PFSK-1 (cell line): ENCODE measurements around the gene DLD.

Experiments
- FOXP2 ChIP-seq: optimal IDR thresholded peaks from 2 replicates; pipeline ENCODE3; 2011; ENCODE audit warnings: borderline replicate concordance, control low read depth, inconsistent platforms; ENCODE audit not compliant: insufficient read depth; ENCODE audit errors: extremely low read length, extremely low read depth
- POLR2AphosphoS5 ChIP-seq: IDR thresholded peaks from 2 replicates; pipeline ENCODE4 v1.6.1; 2012; ENCODE audit warnings: low read depth, mild to moderate bottlenecking, control low read depth, low read length, moderate library complexity
- SIN3A ChIP-seq: IDR thresholded peaks from 2 replicates; pipeline ENCODE4 v1.6.1; 2012; ENCODE audit warnings: mild to moderate bottlenecking, low read length, moderate library complexity, borderline replicate concordance; ENCODE audit not compliant: insufficient read depth
- TAF1 ChIP-seq: IDR thresholded peaks from 2 replicates; pipeline ENCODE4 v1.6.1; 2012; ENCODE audit warnings: low read length, control low read depth, borderline replicate concordance; ENCODE audit not compliant: insufficient read depth
- TF ChIP-seq, protein P1 (sequence below), 2 experiments: IDR thresholded peaks; 2 replicates each; pipeline versions ENCODE4 v1.6.1 to v1.8.0; 2011 to 2012; ENCODE audit warnings: low read depth in 2 of 2, low read length in 2 of 2, control low read depth in 1 of 2, inconsistent platforms in 1 of 2, mild to moderate bottlenecking in 1 of 2, moderate library complexity in 1 of 2; ENCODE audit not compliant: insufficient read depth in 1 of 2

The DLD gene

DNA sequence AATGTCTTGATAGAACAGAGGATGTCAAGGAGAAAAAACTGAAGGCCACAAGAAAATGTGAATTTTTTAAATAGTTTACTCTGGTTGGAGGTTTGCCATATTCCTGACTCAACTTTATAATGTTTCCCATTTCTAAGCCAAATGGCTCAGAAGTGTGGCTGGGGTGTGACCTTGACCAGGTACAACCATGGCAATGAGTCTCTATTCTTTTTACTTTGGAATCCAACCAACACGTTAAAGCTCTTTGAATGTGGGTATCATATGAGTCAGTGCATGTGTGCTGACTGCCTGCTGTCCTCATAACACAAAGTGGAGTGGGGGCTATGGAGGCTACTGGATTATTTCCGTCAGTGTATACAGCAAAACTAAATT, 33.5 kb upstream of the DLD start:
- TF ChIP-seq FOXP2 (no peak), POLR2AphosphoS5 (no peak), TAF1 (no peak)
- TF ChIP-seq, protein P1, sequence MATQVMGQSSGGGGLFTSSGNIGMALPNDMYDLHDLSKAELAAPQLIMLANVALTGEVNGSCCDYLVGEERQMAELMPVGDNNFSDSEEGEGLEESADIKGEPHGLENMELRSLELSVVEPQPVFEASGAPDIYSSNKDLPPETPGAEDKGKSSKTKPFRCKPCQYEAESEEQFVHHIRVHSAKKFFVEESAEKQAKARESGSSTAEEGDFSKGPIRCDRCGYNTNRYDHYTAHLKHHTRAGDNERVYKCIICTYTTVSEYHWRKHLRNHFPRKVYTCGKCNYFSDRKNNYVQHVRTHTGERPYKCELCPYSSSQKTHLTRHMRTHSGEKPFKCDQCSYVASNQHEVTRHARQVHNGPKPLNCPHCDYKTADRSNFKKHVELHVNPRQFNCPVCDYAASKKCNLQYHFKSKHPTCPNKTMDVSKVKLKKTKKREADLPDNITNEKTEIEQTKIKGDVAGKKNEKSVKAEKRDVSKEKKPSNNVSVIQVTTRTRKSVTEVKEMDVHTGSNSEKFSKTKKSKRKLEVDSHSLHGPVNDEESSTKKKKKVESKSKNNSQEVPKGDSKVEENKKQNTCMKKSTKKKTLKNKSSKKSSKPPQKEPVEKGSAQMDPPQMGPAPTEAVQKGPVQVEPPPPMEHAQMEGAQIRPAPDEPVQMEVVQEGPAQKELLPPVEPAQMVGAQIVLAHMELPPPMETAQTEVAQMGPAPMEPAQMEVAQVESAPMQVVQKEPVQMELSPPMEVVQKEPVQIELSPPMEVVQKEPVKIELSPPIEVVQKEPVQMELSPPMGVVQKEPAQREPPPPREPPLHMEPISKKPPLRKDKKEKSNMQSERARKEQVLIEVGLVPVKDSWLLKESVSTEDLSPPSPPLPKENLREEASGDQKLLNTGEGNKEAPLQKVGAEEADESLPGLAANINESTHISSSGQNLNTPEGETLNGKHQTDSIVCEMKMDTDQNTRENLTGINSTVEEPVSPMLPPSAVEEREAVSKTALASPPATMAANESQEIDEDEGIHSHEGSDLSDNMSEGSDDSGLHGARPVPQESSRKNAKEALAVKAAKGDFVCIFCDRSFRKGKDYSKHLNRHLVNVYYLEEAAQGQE (IDR thresholded peaks at IDR 0.05; ENCODE audit: insufficient read depth in 1 of 2, low read depth in 2 of 2, low read length in 2 of 2): no peak

DNA sequence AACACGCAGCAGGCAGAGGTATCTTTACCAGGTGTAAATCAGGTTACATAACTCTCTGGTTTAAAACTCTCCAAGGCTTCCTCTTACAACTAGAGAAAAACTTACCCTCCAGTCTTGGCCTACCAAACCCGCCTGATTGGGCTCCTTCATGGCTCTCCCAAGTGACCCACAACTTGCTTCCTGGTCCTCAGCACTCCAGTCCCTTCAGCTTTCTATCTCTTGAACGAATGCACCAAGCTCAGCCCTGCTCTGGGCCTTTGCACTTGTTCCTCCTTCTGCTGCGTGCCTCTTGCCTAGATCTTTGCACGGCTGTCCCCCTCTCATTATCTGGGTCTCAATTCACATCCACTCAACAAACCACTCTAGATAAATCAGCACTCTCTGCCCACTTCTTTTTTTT, 32.7 kb upstream of the DLD start:
- no peak for TF ChIP-seq SIN3A

DNA sequence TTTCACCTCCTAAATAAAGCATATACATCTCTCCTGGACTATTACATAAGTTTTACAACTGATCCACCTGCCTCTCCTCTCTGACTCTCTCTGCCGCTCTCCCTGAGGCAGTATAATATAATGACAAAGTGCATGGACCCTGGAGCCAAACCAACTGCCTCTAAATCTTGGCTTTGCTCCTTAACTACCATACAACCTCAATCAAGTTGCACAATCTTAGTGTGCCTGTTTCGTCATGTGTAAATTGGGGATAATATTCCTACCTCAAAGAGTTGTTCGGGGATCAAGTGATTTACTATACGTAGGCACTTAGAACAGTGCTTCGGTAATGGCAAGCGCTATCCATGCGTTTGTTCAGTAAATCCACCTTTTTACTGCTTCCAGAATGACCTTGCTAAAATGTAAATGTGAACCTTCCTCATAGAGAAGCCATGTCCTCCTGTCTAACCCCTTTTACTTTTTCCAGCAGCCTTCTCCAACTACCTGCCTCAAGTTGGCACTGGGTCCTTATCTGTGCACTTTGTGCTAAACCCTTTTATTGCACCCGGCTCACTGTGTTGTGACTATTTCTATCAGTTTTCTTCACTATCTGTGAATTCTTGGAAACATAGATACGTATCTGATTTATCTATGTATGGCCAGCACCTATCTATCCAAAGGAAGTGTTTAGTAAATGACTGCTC, 30.6 kb upstream of the DLD start:
- no peak for TF ChIP-seq FOXP2
- no peak for TF ChIP-seq SIN3A
- TF ChIP-seq TAF1: no peak
- TF ChIP-seq POLR2AphosphoS5: no peak
- TF ChIP-seq, protein P1 (IDR thresholded peaks at IDR 0.05; ENCODE audit: insufficient read depth in 1 of 2, low read depth in 2 of 2, low read length in 2 of 2): no peak

DNA sequence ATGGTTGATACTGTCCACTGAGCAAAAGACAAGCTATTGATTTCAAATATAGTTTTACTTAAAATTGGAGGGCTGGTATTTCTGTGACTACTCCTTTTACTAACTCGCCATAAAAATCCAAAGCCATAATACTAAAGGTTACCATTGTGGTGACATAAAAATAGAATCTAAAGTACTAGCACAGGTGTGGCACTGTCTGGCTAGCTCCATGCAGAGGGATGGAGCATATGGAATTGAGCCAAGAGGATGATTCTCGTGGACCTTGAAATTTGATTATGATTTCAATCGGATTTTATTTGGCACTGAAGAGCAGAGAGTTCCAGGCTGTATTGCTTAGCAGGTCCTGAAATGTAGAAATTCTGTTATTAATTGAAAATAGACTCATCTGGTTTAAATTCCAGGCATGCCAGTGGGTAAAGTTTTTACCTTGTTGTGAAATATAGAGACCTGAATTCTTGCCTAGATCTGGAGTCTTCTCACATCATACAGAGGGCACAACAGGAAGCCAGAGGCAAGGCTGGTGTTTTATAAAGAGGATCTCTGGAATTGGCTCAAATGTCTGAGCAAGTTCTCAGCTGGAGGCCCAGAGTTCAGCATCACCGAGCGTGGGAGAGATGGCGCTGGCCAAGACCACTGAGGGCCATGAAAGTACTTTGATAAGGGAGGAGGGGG, 29.9 kb upstream of the DLD start:
- TF ChIP-seq FOXP2: no peak
- TF ChIP-seq TAF1: no peak
- no peak for TF ChIP-seq SIN3A
- no peak for TF ChIP-seq POLR2AphosphoS5
- TF ChIP-seq, protein P1 (IDR thresholded peaks at IDR 0.05; ENCODE audit: insufficient read depth in 1 of 2, low read depth in 2 of 2, low read length in 2 of 2): no peak

DNA sequence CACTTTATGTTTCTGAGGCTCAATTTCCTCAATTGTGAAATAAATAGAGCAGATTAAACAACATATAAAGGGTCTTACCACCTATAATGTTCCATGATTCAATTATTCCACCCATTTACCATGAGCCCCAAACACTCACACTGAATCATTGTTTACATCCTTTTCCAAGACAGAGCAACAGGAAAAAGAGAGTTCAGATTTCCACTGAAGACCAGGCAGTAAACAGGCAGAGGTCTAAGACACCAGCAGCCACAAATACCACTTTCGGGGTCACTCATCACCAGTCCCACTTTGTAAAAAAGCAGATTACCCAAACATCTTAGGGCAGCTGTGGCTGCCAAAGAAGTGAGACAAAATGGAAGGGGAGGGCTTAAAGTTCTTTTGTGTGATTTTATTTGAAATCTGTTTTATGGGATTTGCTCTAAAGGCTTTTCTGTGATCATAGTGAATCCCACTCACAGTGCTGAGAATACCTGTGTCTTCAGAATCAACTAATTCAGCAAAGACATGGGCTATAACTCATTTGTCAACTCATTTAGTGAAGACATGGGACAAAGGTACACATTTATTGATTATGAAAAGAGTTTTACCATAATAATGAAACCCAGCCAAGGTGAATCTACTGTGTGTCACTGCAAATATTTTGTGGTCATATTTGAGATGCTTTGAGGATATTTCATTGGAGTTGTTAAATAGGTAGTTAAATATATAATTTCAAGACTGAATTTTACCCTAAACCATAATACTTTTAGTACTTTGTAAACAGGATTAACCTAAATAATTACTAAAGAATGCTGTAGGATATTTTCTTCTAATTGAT, 24.8 kb upstream of the DLD start:
- TF ChIP-seq TAF1: no peak
- TF ChIP-seq POLR2AphosphoS5: no peak
- TF ChIP-seq, protein P1 (IDR thresholded peaks at IDR 0.05; ENCODE audit: insufficient read depth in 1 of 2, low read depth in 2 of 2, low read length in 2 of 2): no peak
- TF ChIP-seq SIN3A: no peak
- TF ChIP-seq FOXP2: no peak
